Epithelial cell of prostate (primary cell): ENCODE measurements around the gene BPIFA1.

Experiments used
- DNase-seq: peaks from one replicate; pipeline ENCODE4 v3.0.0-alpha.2; 2011; ENCODE audit warnings: low read depth, low spot score
- H3K27ac ChIP-seq: fragments of 450-650 bp; 2 replicates; pipeline ENCODE4 v1.5.1; 2017; ENCODE audit warnings: mild to moderate bottlenecking

The BPIFA1 gene

GRCh38 chr20:33276303-33277113 is 40.7 kb downstream of the BPIFA1 start:
- H3K27ac ChIP-seq, result no peak overlapping the region
- no peak for DNase-seq

GRCh38 chr20:33277471-33278441 is 42.0 kb downstream of the BPIFA1 start:
- no peak overlapping the region for H3K27ac ChIP-seq
- DNase-seq, result no peak

GRCh38 chr20:33278700-33279099 is 42.9 kb downstream of the BPIFA1 start:
- no peak overlapping the region for H3K27ac ChIP-seq
- no peak for DNase-seq

GRCh38 chr20:33279261-33279910 is 43.6 kb downstream of the BPIFA1 start:
- no peak for DNase-seq
- H3K27ac ChIP-seq, result no peak overlapping the region

- DNase-seq, result no peak
- no peak overlapping the region for H3K27ac ChIP-seq
Observed at GRCh38 chr20:33280000-33280680, 44.3 kb downstream of the BPIFA1 start.

GRCh38 chr20:33280775-33281174 is 45.0 kb downstream of the BPIFA1 start:
- H3K27ac ChIP-seq, result no peak overlapping the region
- no peak for DNase-seq

GRCh38 chr20:33281550-33282146 is 45.9 kb downstream of the BPIFA1 start:
- no peak overlapping the region for H3K27ac ChIP-seq

GRCh38 chr20:33282196-33282934 is 46.6 kb downstream of the BPIFA1 start:
- H3K27ac ChIP-seq, result no peak overlapping the region
- DNase-seq, result no peak

More at GRCh38 chr20:33281550-33282146, 45.9 kb downstream of the BPIFA1 start:
- DNase-seq, result no peak

GRCh38 chr20:33282991-33283555 is 47.3 kb downstream of the BPIFA1 start, which contains the start of gene BPIFB1:
TSS of gene BPIFB1 (plus strand) at chr20:33283214. CDS start at chr20:33286074, 2,860 bp downstream.
- H3K27ac ChIP-seq, result no peak within 1 kb of the TSS
- DNase-seq, result no peak

- no peak overlapping the region for H3K27ac ChIP-seq
- DNase-seq, result no peak
Observed at GRCh38 chr20:33284284-33284683, 48.5 kb downstream of the BPIFA1 start.

- no peak overlapping the region for H3K27ac ChIP-seq
- DNase-seq, result no peak
Observed at GRCh38 chr20:33284937-33285336, 49.1 kb downstream of the BPIFA1 start.

GRCh38 chr20:33285861-33286495 is 50.2 kb downstream of the BPIFA1 start:
- no peak overlapping the region for H3K27ac ChIP-seq
- no peak for DNase-seq

- no peak overlapping the region for H3K27ac ChIP-seq
- DNase-seq, result no peak
Observed at GRCh38 chr20:33287884-33288283, 52.1 kb downstream of the BPIFA1 start.

GRCh38 chr20:33290852-33291251 is 55.1 kb downstream of the BPIFA1 start:
- H3K27ac ChIP-seq, result no peak overlapping the region
- DNase-seq, result no peak

- no peak overlapping the region for H3K27ac ChIP-seq
- no peak for DNase-seq
Observed at GRCh38 chr20:33291416-33291815, 55.6 kb downstream of the BPIFA1 start.

- H3K27ac ChIP-seq, result no peak overlapping the region
- DNase-seq, result no peak
Observed at GRCh38 chr20:33291830-33292355, 56.1 kb downstream of the BPIFA1 start.
